ELF-1 (cell line): ENCODE measurements around the gene CACNA1I.

Experiments used
- DNase-seq: peaks from one replicate; pipeline ENCODE4 v3.0.0-alpha.2; 2016; ENCODE audit warnings: low read depth, low spot score

The CACNA1I gene

GRCh38 chr22:39690881-39691605, 120.5 kb downstream of the CACNA1I start:
- DNase-seq: peak; percentile 48

- DNase-seq: no peak
These were observed 123.5 kb downstream of the CACNA1I start for GRCh38 chr22:39693943-39694500.

GRCh38 chr22:39697790-39698430, 127.4 kb downstream of the CACNA1I start:
- no peak for DNase-seq

- peak; percentile 44 for DNase-seq
These were observed 129.2 kb downstream of the CACNA1I start for GRCh38 chr22:39699631-39700360.

GRCh38 chr22:39700565-39700964, 130.0 kb downstream of the CACNA1I start:
- no peak for DNase-seq

GRCh38 chr22:39703091-39703490, 132.5 kb downstream of the CACNA1I start:
- no peak for DNase-seq

- no peak for DNase-seq
These were observed 133.5 kb downstream of the CACNA1I start for GRCh38 chr22:39703928-39704639.

GRCh38 chr22:39705386-39705785, 134.8 kb downstream of the CACNA1I start:
- DNase-seq: no peak

GRCh38 chr22:39706376-39707140, 136.0 kb downstream of the CACNA1I start:
- no peak for DNase-seq

GRCh38 chr22:39707351-39707750, 136.8 kb downstream of the CACNA1I start:
- no peak for DNase-seq

GRCh38 chr22:39707816-39708215, 137.3 kb downstream of the CACNA1I start:
- no peak for DNase-seq

GRCh38 chr22:39710380-39711150, 140.0 kb downstream of the CACNA1I start:
- no peak for DNase-seq

- no peak for DNase-seq
These were observed 141.5 kb downstream of the CACNA1I start for GRCh38 chr22:39712081-39712480.

- DNase-seq: no peak
These were observed 142.4 kb downstream of the CACNA1I start for GRCh38 chr22:39712751-39713525.

GRCh38 chr22:39713799-39714290, 143.3 kb downstream of the CACNA1I start:
- no peak for DNase-seq

- DNase-seq: no peak
These were observed 143.8 kb downstream of the CACNA1I start for GRCh38 chr22:39714321-39714720.

- DNase-seq: no peak
These were observed 145.4 kb downstream of the CACNA1I start for GRCh38 chr22:39715778-39716495.

- DNase-seq: no peak
These were observed 146.0 kb downstream of the CACNA1I start for GRCh38 chr22:39716534-39716933.
